ENCODE measurements around the gene GOLGA8M.
"Not testable (repeated sequence)": the region's sequence is repeated elsewhere in the genome, so short reads cannot be mapped to it uniquely, and the experiment has no call there.

DNA sequence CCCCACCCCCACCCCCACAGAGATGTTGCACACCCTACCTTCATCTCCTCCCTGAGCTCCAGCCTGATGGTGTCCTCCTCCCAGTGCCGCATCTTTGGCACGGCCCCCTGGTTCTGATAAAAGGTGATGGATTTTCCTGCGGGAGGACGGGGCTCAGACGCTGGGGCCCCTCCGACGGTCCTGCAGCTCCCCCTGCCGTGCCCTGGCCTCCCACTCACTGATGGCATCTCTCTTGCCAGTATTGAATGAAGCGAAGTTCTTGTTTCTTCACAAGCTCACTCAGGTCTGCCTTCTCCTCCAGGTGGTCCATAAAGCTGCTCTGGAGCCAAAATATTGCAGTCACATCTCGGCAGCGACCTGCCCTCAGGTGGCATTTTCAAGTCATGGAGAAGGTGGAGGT lies 9.8 kb downstream of the GOLGA8M start:
- TF ChIP-seq, protein P1, sequence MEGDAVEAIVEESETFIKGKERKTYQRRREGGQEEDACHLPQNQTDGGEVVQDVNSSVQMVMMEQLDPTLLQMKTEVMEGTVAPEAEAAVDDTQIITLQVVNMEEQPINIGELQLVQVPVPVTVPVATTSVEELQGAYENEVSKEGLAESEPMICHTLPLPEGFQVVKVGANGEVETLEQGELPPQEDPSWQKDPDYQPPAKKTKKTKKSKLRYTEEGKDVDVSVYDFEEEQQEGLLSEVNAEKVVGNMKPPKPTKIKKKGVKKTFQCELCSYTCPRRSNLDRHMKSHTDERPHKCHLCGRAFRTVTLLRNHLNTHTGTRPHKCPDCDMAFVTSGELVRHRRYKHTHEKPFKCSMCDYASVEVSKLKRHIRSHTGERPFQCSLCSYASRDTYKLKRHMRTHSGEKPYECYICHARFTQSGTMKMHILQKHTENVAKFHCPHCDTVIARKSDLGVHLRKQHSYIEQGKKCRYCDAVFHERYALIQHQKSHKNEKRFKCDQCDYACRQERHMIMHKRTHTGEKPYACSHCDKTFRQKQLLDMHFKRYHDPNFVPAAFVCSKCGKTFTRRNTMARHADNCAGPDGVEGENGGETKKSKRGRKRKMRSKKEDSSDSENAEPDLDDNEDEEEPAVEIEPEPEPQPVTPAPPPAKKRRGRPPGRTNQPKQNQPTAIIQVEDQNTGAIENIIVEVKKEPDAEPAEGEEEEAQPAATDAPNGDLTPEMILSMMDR (conservative IDR thresholded peaks at IDR 0.05), result not testable (repeated sequence)
- TF ChIP-seq ZFX (IDR thresholded peaks at IDR 0.05), result not testable (repeated sequence)

Measured in C4-2B (cell line).